ENCODE measurements around the gene KRTAP26-1.

- TF ChIP-seq CTCF (IDR thresholded peaks at IDR 0.05) = no peak
- TF ChIP-seq POLR2A (IDR thresholded peaks at IDR 0.05) = no peak
Measured at GRCh38 chr21:30315701-30316100, 4.4 kb downstream of the KRTAP26-1 start.

Measured in upper lobe of left lung (tissue), 4 donors.